ENCODE measurements around the gene LASP1. TPM values are rescaled to one million over a fixed set of nuclear protein-coding genes. Genes with fewer than 3 reads are reported as not detected.

LASP1 gene
- total and polyA plus RNA-seq, 2 of the 8 experiments (the other 6 are each of a cell fraction or from before 2014, with no cell fraction given), result 114 to 180 TPM

- peak in 1 of 2 experiments; percentile 28; a peak in 1 of 3 replicates for TF ChIP-seq EP300 (IDR thresholded peaks at IDR 0.05; ENCODE audit: borderline replicate concordance in 1 of 2, low read depth in 2 of 2, low read length in 2 of 2)
- TF ChIP-seq KDM4A (IDR thresholded peaks at IDR 0.05; ENCODE audit: low read depth, low read length, severe bottlenecking), result peak; percentile 93
- TF ChIP-seq MAFK (IDR thresholded peaks at IDR 0.05; ENCODE audit: low read depth, low read length), result no peak
- TF ChIP-seq RBBP5 (IDR thresholded peaks at IDR 0.05; ENCODE audit: borderline replicate concordance, low read depth, low read length), result no peak
- TF ChIP-seq POLR2A (IDR thresholded peaks at IDR 0.05; ENCODE audit: control extremely low read depth in 1 of 2, low read depth in 2 of 2, low read length in 2 of 2), result peak; percentile 92 to 97
- TF ChIP-seq YY1 (IDR thresholded peaks at IDR 0.05; ENCODE audit: low read depth, low read length), result peak; percentile 33; the same call in 1 of the 2 replicates
- no peak for TF ChIP-seq SAP30 (IDR thresholded peaks at IDR 0.05; ENCODE audit: insufficient read depth, insufficient replicate concordance, low read length)
- peak; percentile 79 for TF ChIP-seq SRF (IDR thresholded peaks at IDR 0.05; ENCODE audit: low read depth, low read length)
- no peak for TF ChIP-seq BACH1 (IDR thresholded peaks at IDR 0.05; ENCODE audit: low read length)
- TF ChIP-seq JUN (IDR thresholded peaks at IDR 0.05; ENCODE audit: low read depth, low read length), result peak; percentile 61; the same call in 1 of the 2 replicates
- TF ChIP-seq JUND (IDR thresholded peaks at IDR 0.05; ENCODE audit: low read length), result no peak; the same call in 1 of the 2 replicates
- peak; percentile 99 for TF ChIP-seq TAF1 (IDR thresholded peaks at IDR 0.05; ENCODE audit: low read depth, low read length)
- TF ChIP-seq CHD1 (IDR thresholded peaks at IDR 0.05; ENCODE audit: low read depth, low read length), result no peak
- TF ChIP-seq CBX5 (IDR thresholded peaks at IDR 0.05; ENCODE audit: low read depth, low read length), result no peak
- no peak for TF ChIP-seq ZNF274 (IDR thresholded peaks at IDR 0.05; ENCODE audit: borderline replicate concordance, extremely low read depth, low read length)
- TF ChIP-seq HDAC6 (IDR thresholded peaks at IDR 0.05; ENCODE audit: low read depth, low read length), result no peak
- no peak for TF ChIP-seq RXRA (IDR thresholded peaks at IDR 0.05; ENCODE audit: insufficient read depth, low read depth, low read length)
- TF ChIP-seq TBP (IDR thresholded peaks at IDR 0.05; ENCODE audit: low read depth, low read length), result peak; percentile 97
- peak; percentile 97 for TF ChIP-seq CHD2 (IDR thresholded peaks at IDR 0.05; ENCODE audit: low read length)
- TF ChIP-seq CBX8 (IDR thresholded peaks at IDR 0.05; ENCODE audit: borderline replicate concordance, low read depth, low read length), result no peak
- TF ChIP-seq NRF1 (IDR thresholded peaks at IDR 0.05; ENCODE audit: low read depth, low read length), result no peak
- TF ChIP-seq POLR2AphosphoS5 (IDR thresholded peaks at IDR 0.05; ENCODE audit: low read depth, low read length), result peak; percentile 93
- TF ChIP-seq ASH2L (IDR thresholded peaks at IDR 0.05; ENCODE audit: low read length), result peak; percentile 86
- peak; percentile 92 for TF ChIP-seq MAX (IDR thresholded peaks at IDR 0.05)
- no peak for TF ChIP-seq NANOG (IDR thresholded peaks at IDR 0.05; ENCODE audit: insufficient read depth, low read depth, low read length, poor library complexity, severe bottlenecking)
Measured at GRCh38 chr17:38853292-38854219, 16.3 kb upstream of the LASP1 start, which contains the start of gene RPL23 (continued).

All from H1 (cell line).